Cardiac septum (tissue), 1 donor: ENCODE results near the gene KCTD14. TPM values are rescaled to one million over a fixed set of nuclear protein-coding genes. Genes with fewer than 3 reads are reported as not detected.
"Not testable (repeated sequence)": the region's sequence is repeated elsewhere in the genome, so short reads cannot be mapped to it uniquely, and the experiment has no call there.

Source experiments
- DNase-seq: peaks from one replicate; pipeline ENCODE4 v3.0.0-alpha.2; 2020; ENCODE audit warnings: low spot score
- intact Hi-C: fragments of 100-400 bp; cut with DNase I; formaldehyde crosslinking; loops from one replicate; pipeline ENCODE4 v1.14.0; 2022
- total RNA-seq: library from RNA; stranded (reverse); fragmentation: NEBNext Ultra II Directional; extraction: Animal tissue kit (Norgen Biotek cat#: 25700); gene quantifications from one replicate; pipeline ENCODE4 v1.2.1, GENCODE V29; 2021
- donor health status: DM: no; HTN: no; CAD: no.

KCTD14 gene
- total RNA-seq, 1 donor from 2014 or later = 0.13 TPM

- DNase-seq = no peak
- intact Hi-C loops = no loop called here
Observed at GRCh38 chr11:78031629-78032028, 8.6 kb upstream of the KCTD14 start.

GRCh38 chr11:78030429-78031325, 7.6 kb upstream of the KCTD14 start:
- intact Hi-C loops = no loop called here
- DNase-seq = peak; percentile 77

GRCh38 chr11:78028423-78028822, 5.3 kb upstream of the KCTD14 start:
- DNase-seq, intact Hi-C loops: not testable (repeated sequence)

- DNase-seq = no peak
- intact Hi-C loops = no loop called here
Observed at GRCh38 chr11:78027759-78028158, 4.7 kb upstream of the KCTD14 start.

- intact Hi-C loops = no loop called here
- no peak for DNase-seq
Observed at GRCh38 chr11:78025378-78025777, 2.3 kb upstream of the KCTD14 start.

GRCh38 chr11:78023426-78023825, 350 bp upstream of the KCTD14 start:
- no peak for DNase-seq
- intact Hi-C loops = no loop called here

- no peak for DNase-seq
- intact Hi-C loops = no loop called here
Observed at GRCh38 chr11:78021611-78022010, 1.5 kb downstream of the KCTD14 start.

- DNase-seq = no peak
- intact Hi-C loops = no loop called here
Observed at GRCh38 chr11:78020246-78020645, 2.8 kb downstream of the KCTD14 start.

GRCh38 chr11:78019808-78020207, 3.3 kb downstream of the KCTD14 start:
- intact Hi-C loops = no loop called here
- DNase-seq = no peak

GRCh38 chr11:78015878-78016277, 7.2 kb downstream of the KCTD14 start:
- no peak for DNase-seq
- intact Hi-C loops = no loop called here

GRCh38 chr11:78014937-78015520, 8.0 kb downstream of the KCTD14 start:
- DNase-seq, intact Hi-C loops: not testable (repeated sequence)

GRCh38 chr11:78011301-78011700, 11.8 kb downstream of the KCTD14 start:
- intact Hi-C loops = no loop called here
- no peak for DNase-seq

GRCh38 chr11:78010755-78011154, 12.3 kb downstream of the KCTD14 start:
- no peak for DNase-seq
- intact Hi-C loops = no loop called here

GRCh38 chr11:78010304-78010703, 12.8 kb downstream of the KCTD14 start:
- intact Hi-C loops = no loop called here

GRCh38 chr11:78009062-78009461, 14.0 kb downstream of the KCTD14 start:
- intact Hi-C loops = no loop called here
- DNase-seq = no peak

More at GRCh38 chr11:78010304-78010703, 12.8 kb downstream of the KCTD14 start:
- no peak for DNase-seq

GRCh38 chr11:78000193-78000592, 22.9 kb downstream of the KCTD14 start:
- no peak for DNase-seq
- intact Hi-C loops = no loop called here

- intact Hi-C loops = loop anchor here (10.0 kb wide), 1 partner anchor 365 kb away; the partner anchor contains the start of gene CLNS1A
- no peak for DNase-seq
Observed at GRCh38 chr11:77999446-78000030, 23.5 kb downstream of the KCTD14 start.

GRCh38 chr11:77994434-77995362, 28.4 kb downstream of the KCTD14 start, which contains the start of gene INTS4:
Gene INTS4 (minus strand): TSS chr11:77994668. CDS start chr11:77994643, 25 bp downstream.
- intact Hi-C loops = loop anchor here (1.0 to 10.0 kb wide), 2 partner anchors 174 to 360 kb away; partner anchors contain the start of genes CLNS1A and RSF1
- DNase-seq = peak; percentile 99

- no peak for DNase-seq
- intact Hi-C loops = loop anchor here (10.0 kb wide), 1 partner anchor 359 kb away; the partner anchor contains the start of gene CLNS1A
Observed at GRCh38 chr11:77993902-77994301, 29.2 kb downstream of the KCTD14 start.
